ENCODE measurements around the gene RGS7. TPM values are rescaled to one million over a fixed set of nuclear protein-coding genes. Genes with fewer than 3 reads are reported as not detected.
"Not testable (repeated sequence)": the region's sequence is repeated elsewhere in the genome, so short reads cannot be mapped to it uniquely, and the experiment has no call there.

RGS7 gene
- total RNA-seq, 1 donor: 0.36 TPM

DNA sequence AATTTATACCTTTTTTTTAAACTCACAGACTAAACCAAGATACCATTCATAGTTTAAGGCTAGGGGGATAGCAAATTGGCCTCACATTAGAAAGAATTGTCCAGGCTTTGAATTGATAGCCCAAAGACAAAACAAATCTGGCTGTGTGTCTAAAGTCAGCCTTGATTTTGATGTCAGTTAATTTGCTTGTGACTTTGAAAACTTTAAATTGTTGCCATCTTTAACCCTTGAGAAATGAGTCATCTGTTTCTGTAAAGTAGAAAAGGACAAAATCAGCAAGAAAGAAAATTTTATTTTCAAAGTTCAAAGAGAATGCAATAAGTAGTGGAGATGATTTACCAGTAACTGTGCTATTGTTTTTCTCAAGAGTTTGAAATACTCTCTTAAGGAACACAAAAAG is 184.5 kb downstream of the RGS7 start:
- no peak for DNase-seq (ENCODE audit: insufficient read length, low spot score, missing footprints)
- Histone ChIP-seq H3K4me3 (ENCODE audit: insufficient read depth, low read length) (no peak overlapping the region), H3K4me1 (ENCODE audit: insufficient read depth, low read length) (no peaks in the 10 kb centered on the region), H3K9me3 (ENCODE audit: low read depth, low read length) (no peaks in the 10 kb centered on the region), H3K4me2 (ENCODE audit: insufficient read depth, low read length) (no peak overlapping the region), H4K20me1 (ENCODE audit: insufficient read depth, low read length) (no peaks in the 10 kb centered on the region), H3K27me3 (ENCODE audit: insufficient read depth, low read length) (no peaks in the 10 kb centered on the region), H3K27ac (ENCODE audit: low read depth, low read length) (no peak overlapping the region), H3K79me2 (ENCODE audit: insufficient read depth, low read length) (no peaks in the 10 kb centered on the region), H3K36me3 (ENCODE audit: insufficient read depth, low read length) (no peaks in the 10 kb centered on the region), H2AFZ (ENCODE audit: low read length) (no peak overlapping the region)
- TF ChIP-seq, protein P1, sequence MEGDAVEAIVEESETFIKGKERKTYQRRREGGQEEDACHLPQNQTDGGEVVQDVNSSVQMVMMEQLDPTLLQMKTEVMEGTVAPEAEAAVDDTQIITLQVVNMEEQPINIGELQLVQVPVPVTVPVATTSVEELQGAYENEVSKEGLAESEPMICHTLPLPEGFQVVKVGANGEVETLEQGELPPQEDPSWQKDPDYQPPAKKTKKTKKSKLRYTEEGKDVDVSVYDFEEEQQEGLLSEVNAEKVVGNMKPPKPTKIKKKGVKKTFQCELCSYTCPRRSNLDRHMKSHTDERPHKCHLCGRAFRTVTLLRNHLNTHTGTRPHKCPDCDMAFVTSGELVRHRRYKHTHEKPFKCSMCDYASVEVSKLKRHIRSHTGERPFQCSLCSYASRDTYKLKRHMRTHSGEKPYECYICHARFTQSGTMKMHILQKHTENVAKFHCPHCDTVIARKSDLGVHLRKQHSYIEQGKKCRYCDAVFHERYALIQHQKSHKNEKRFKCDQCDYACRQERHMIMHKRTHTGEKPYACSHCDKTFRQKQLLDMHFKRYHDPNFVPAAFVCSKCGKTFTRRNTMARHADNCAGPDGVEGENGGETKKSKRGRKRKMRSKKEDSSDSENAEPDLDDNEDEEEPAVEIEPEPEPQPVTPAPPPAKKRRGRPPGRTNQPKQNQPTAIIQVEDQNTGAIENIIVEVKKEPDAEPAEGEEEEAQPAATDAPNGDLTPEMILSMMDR (IDR thresholded peaks at IDR 0.05; ENCODE audit: extremely low read depth, low read depth, low read length): no peak

DNA sequence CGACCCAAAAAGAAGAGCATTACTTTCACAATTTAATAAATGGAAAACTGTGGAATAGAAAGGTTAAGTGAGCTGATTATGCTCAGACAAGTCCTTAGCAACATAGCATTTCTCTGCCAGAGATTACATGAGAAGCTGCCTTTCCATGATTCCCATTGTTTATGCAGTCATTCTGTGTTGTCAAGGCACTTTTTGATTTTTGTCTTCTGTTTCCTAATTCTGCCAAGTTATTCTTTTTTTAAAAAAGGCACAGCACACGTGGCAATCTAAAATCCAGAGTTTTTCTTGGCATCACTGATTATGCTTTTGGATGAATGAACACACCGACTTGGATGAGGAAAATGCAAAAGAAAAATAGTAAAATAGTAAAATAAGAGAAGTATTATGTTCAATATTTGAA is 185.0 kb downstream of the RGS7 start:
- H3K36me3 ChIP-seq (ENCODE audit: insufficient read depth, low read length): no peaks in the 10 kb centered on the region
- H3K4me1 ChIP-seq (ENCODE audit: insufficient read depth, low read length): no peaks in the 10 kb centered on the region
- no peak overlapping the region for H3K27ac ChIP-seq (ENCODE audit: low read depth, low read length)
- TF ChIP-seq, protein P1 (IDR thresholded peaks at IDR 0.05; ENCODE audit: extremely low read depth, low read depth, low read length): no peak
- H3K27me3 ChIP-seq (ENCODE audit: insufficient read depth, low read length): no peaks in the 10 kb centered on the region
- H3K4me2 ChIP-seq (ENCODE audit: insufficient read depth, low read length): no peak overlapping the region
- no peaks in the 10 kb centered on the region for H3K79me2 ChIP-seq (ENCODE audit: insufficient read depth, low read length)
- no peak for DNase-seq (ENCODE audit: insufficient read length, low spot score, missing footprints)
- H3K9me3 ChIP-seq (ENCODE audit: low read depth, low read length): no peaks in the 10 kb centered on the region
- no peak overlapping the region for H3K4me3 ChIP-seq (ENCODE audit: insufficient read depth, low read length)
- no peak overlapping the region for H2AFZ ChIP-seq (ENCODE audit: low read length)
- H4K20me1 ChIP-seq (ENCODE audit: insufficient read depth, low read length): no peaks in the 10 kb centered on the region

GRCh38 chr1:241167121-241167630 is 189.8 kb downstream of the RGS7 start:
- Histone ChIP-seq H3K27ac (ENCODE audit: low read depth, low read length) (no peak overlapping the region), H3K4me3 (ENCODE audit: insufficient read depth, low read length) (no peak overlapping the region), H3K4me2 (ENCODE audit: insufficient read depth, low read length) (no peak overlapping the region), H3K27me3 (ENCODE audit: insufficient read depth, low read length) (no peaks in the 10 kb centered on the region), H3K36me3 (ENCODE audit: insufficient read depth, low read length) (no peaks in the 10 kb centered on the region), H3K79me2 (ENCODE audit: insufficient read depth, low read length) (no peaks in the 10 kb centered on the region), H4K20me1 (ENCODE audit: insufficient read depth, low read length) (no peaks in the 10 kb centered on the region), H3K4me1 (ENCODE audit: insufficient read depth, low read length) (no peaks in the 10 kb centered on the region), H2AFZ (ENCODE audit: low read length) (no peak overlapping the region), H3K9me3 (ENCODE audit: low read depth, low read length) (no peaks in the 10 kb centered on the region)
- TF ChIP-seq, protein P1 (IDR thresholded peaks at IDR 0.05; ENCODE audit: extremely low read depth, low read depth, low read length): no peak
- DNase-seq (ENCODE audit: insufficient read length, low spot score, missing footprints): no peak

GRCh38 chr1:241166625-241167024 is 190.4 kb downstream of the RGS7 start:
- no peaks in the 10 kb centered on the region for H4K20me1 ChIP-seq (ENCODE audit: insufficient read depth, low read length)
- no peak overlapping the region for H2AFZ ChIP-seq (ENCODE audit: low read length)
- TF ChIP-seq, protein P1 (IDR thresholded peaks at IDR 0.05; ENCODE audit: extremely low read depth, low read depth, low read length): no peak
- H3K4me2 ChIP-seq (ENCODE audit: insufficient read depth, low read length): no peak overlapping the region
- H3K9me3 ChIP-seq (ENCODE audit: low read depth, low read length): no peaks in the 10 kb centered on the region
- no peaks in the 10 kb centered on the region for H3K4me1 ChIP-seq (ENCODE audit: insufficient read depth, low read length)
- H3K36me3 ChIP-seq (ENCODE audit: insufficient read depth, low read length): no peaks in the 10 kb centered on the region
- H3K79me2 ChIP-seq (ENCODE audit: insufficient read depth, low read length): no peaks in the 10 kb centered on the region
- no peaks in the 10 kb centered on the region for H3K27me3 ChIP-seq (ENCODE audit: insufficient read depth, low read length)
- H3K27ac ChIP-seq (ENCODE audit: low read depth, low read length): no peak overlapping the region
- no peak overlapping the region for H3K4me3 ChIP-seq (ENCODE audit: insufficient read depth, low read length)
- no peak for DNase-seq (ENCODE audit: insufficient read length, low spot score, missing footprints)

GRCh38 chr1:241165256-241165655 is 191.7 kb downstream of the RGS7 start:
- not testable (repeated sequence) for H3K27ac ChIP-seq (ENCODE audit: low read depth, low read length); H3K9me3 ChIP-seq (ENCODE audit: low read depth, low read length); H3K79me2 ChIP-seq (ENCODE audit: insufficient read depth, low read length); H2AFZ ChIP-seq (ENCODE audit: low read length); H3K4me1 ChIP-seq (ENCODE audit: insufficient read depth, low read length); H4K20me1 ChIP-seq (ENCODE audit: insufficient read depth, low read length); H3K27me3 ChIP-seq (ENCODE audit: insufficient read depth, low read length); H3K4me3 ChIP-seq (ENCODE audit: insufficient read depth, low read length); DNase-seq (ENCODE audit: insufficient read length, low spot score, missing footprints); H3K36me3 ChIP-seq (ENCODE audit: insufficient read depth, low read length); H3K4me2 ChIP-seq (ENCODE audit: insufficient read depth, low read length)

Measured in osteoblast (primary cell).